ENCODE data around the gene DKC1.
"Not testable (repeated sequence)": the region's sequence is repeated elsewhere in the genome, so short reads cannot be mapped to it uniquely, and the experiment has no call there.

GRCh38 chrX:154817048-154817618, 54.5 kb downstream of the DKC1 start:
- not testable (repeated sequence) for TF ChIP-seq POLR2A, CTCF (IDR thresholded peaks at IDR 0.05)

Measured in suprapubic skin (tissue), 3 donors.